Liver (tissue), 3 donors: ENCODE measurements around the gene DSEL.

ENCODE experiments used
- ATF3 ChIP-seq: IDR thresholded peaks from 2 replicates; pipeline ENCODE4 v1.6.1; 2016; ENCODE audit warnings: antibody characterized with exemption
- CTCF ChIP-seq: fragments of 150-350 bp; IDR thresholded peaks from 2 replicates; pipeline ENCODE4 v1.5.1; 2017; ENCODE audit warnings: improper control_type of control experiment, low read depth, low read length; ENCODE audit not compliant: missing input control
- EGR1 ChIP-seq, 2 donors: IDR thresholded peaks; 2 replicates each; pipeline ENCODE4 v1.6.1; 2016 to 2018; ENCODE audit warnings: antibody characterized with exemption in 2 of 2, low read depth in 2 of 2
- GABPA ChIP-seq, 2 donors: IDR thresholded peaks in 1 of 2; conservative IDR thresholded peaks in 1 of 2; 2 replicates each; pipeline ENCODE4 v1.6.1; 2016; ENCODE audit warnings: antibody characterized with exemption in 2 of 2, mild to moderate bottlenecking in 1 of 2, moderate library complexity in 1 of 2
- JUND ChIP-seq, 2 donors: IDR thresholded peaks; 2 replicates each; pipeline ENCODE4 v1.6.1; 2016; ENCODE audit warnings: antibody characterized with exemption in 2 of 2
- MAX ChIP-seq: IDR thresholded peaks from 2 replicates; pipeline ENCODE4 v1.6.1; 2016; ENCODE audit warnings: antibody characterized with exemption
- NR2F2 ChIP-seq: IDR thresholded peaks from 2 replicates; pipeline ENCODE4 v1.6.1; 2016; ENCODE audit warnings: antibody characterized with exemption
- RAD21 ChIP-seq, 2 donors: IDR thresholded peaks; 2 replicates each; pipeline ENCODE4 v1.6.1; 2016; ENCODE audit warnings: antibody characterized with exemption in 2 of 2, mild to moderate bottlenecking in 2 of 2
- REST ChIP-seq: IDR thresholded peaks from 2 replicates; pipeline ENCODE4 v1.6.1; 2016; ENCODE audit warnings: antibody characterized with exemption, mild to moderate bottlenecking
- RXRA ChIP-seq, 2 donors: IDR thresholded peaks; 2 replicates each; pipeline ENCODE4 v1.6.1; 2017 to 2018; ENCODE audit warnings: antibody characterized with exemption in 2 of 2, mild to moderate bottlenecking in 1 of 2
- SP1 ChIP-seq: IDR thresholded peaks from 2 replicates; pipeline ENCODE4 v1.6.1; 2018; ENCODE audit warnings: antibody characterized with exemption, mild to moderate bottlenecking
- TAF1 ChIP-seq: conservative IDR thresholded peaks from 2 replicates; pipeline ENCODE4 v1.6.1; 2016; ENCODE audit warnings: antibody characterized with exemption, mild to moderate bottlenecking
- YY1 ChIP-seq: IDR thresholded peaks from 2 replicates; pipeline ENCODE4 v1.6.1; 2016; ENCODE audit warnings: antibody characterized with exemption, mild to moderate bottlenecking
- ZBTB33 ChIP-seq: IDR thresholded peaks from 2 replicates; pipeline ENCODE4 v1.6.1; 2016; ENCODE audit warnings: antibody characterized with exemption
- donor health status: healthy.
- donor health status: healthy.

- TF ChIP-seq CTCF (no peak), SP1 (no peak), YY1 (no peak), TAF1 (no peak), RAD21 (IDR thresholded peaks at IDR 0.05) (no peak), EGR1 (IDR thresholded peaks at IDR 0.05; ENCODE audit: low read depth in 2 of 2) (no peak), REST (no peak), ZBTB33 (no peak), RXRA (IDR thresholded peaks at IDR 0.05) (no peak), GABPA (IDR thresholded peaks at IDR 0.05 in 1 of 2, conservative IDR thresholded peaks at IDR 0.05 in 1 of 2) (no peak), JUND (IDR thresholded peaks at IDR 0.05) (no peak), ATF3 (no peak), MAX (no peak), NR2F2 (no peak)
Measured at GRCh38 chr18:67484458-67484857, 32.1 kb downstream of the DSEL start.
